HUDEP-2 (cell line): ENCODE measurements around the gene ASB2.

Source experiments
- DNase-seq, 76 experiments: peaks; one replicate each; lab custom pipeline; 2025; ENCODE audit not compliant: unreplicated experiment in 76 of 76; lab: John Stamatoyannopoulos, UW

ASB2 gene

DNA sequence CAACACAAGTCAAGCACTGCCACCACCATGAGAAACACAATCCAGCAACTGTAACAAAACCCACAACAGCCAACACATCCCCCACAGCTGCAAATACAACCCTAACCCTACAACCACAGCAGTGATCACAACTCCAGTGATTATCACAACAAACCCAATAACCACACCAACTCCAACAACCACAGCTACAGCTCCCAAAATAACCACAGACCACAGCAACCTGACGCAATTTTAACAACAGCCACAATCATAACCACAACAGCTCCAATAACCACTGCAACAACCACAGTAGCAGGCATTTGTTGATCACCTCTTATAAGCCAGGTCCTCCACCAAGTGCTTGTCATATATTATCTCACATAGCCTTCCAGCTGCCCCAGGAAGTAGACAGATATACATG lies 91.4 kb downstream of the ASB2 start:
- DNase-seq = no peak
